Activated T-helper 9 cell treated with anti-CD3 and anti-CD28 coated beads, Interleukin-2, amount 50 U/mL, for 16 hours (primary cell): Measurements from ENCODE around the gene MTFMT.
"Not testable (repeated sequence)": the region's sequence is repeated elsewhere in the genome, so short reads cannot be mapped to it uniquely, and the experiment has no call there.

Source experiments
- DNase-seq: peaks from one replicate; pipeline ENCODE4 v3.0.0-alpha.2; 2020; ENCODE audit warnings: low read depth

The MTFMT gene

GRCh38 chr15:65038836-65039235 is 9.4 kb upstream of the MTFMT start:
- no peak for DNase-seq

GRCh38 chr15:65038428-65038827 is 9.0 kb upstream of the MTFMT start:
- no peak for DNase-seq

- DNase-seq = no peak
These were observed 7.9 kb upstream of the MTFMT start for GRCh38 chr15:65037309-65037708.

GRCh38 chr15:65034719-65035118 is 5.3 kb upstream of the MTFMT start:
- no peak for DNase-seq

- no peak for DNase-seq
These were observed 4.3 kb upstream of the MTFMT start for GRCh38 chr15:65033659-65034269.

GRCh38 chr15:65032801-65033537 is 3.5 kb upstream of the MTFMT start:
- DNase-seq = peak; percentile 13

GRCh38 chr15:65029736-65030208 is 333 bp upstream of the MTFMT start:
- DNase-seq = no peak

- no peak for DNase-seq
These were observed 1.1 kb downstream of the MTFMT start for GRCh38 chr15:65028338-65028737.

- DNase-seq = no peak
These were observed 1.8 kb downstream of the MTFMT start for GRCh38 chr15:65027593-65027992.

GRCh38 chr15:65026756-65027155 is 2.7 kb downstream of the MTFMT start:
- no peak for DNase-seq

- no peak for DNase-seq
These were observed 8.0 kb downstream of the MTFMT start for GRCh38 chr15:65021488-65021887.

GRCh38 chr15:65020419-65020818 is 9.0 kb downstream of the MTFMT start:
- DNase-seq = no peak

- DNase-seq = not testable (repeated sequence)
These were observed 18.2 kb downstream of the MTFMT start for GRCh38 chr15:65011198-65011597.

GRCh38 chr15:65008983-65009382 is 20.5 kb downstream of the MTFMT start:
- DNase-seq = no peak

- DNase-seq = no peak
These were observed 22.6 kb downstream of the MTFMT start for GRCh38 chr15:65006876-65007275.

- DNase-seq = no peak
These were observed 24.4 kb downstream of the MTFMT start for GRCh38 chr15:65004993-65005392.

GRCh38 chr15:64997745-64998375 is 31.6 kb downstream of the MTFMT start:
- DNase-seq = no peak

GRCh38 chr15:64997066-64997465 is 32.4 kb downstream of the MTFMT start:
- no peak for DNase-seq

GRCh38 chr15:64993290-64993689 is 36.1 kb downstream of the MTFMT start:
- DNase-seq = no peak

- DNase-seq = no peak
These were observed 37.8 kb downstream of the MTFMT start for GRCh38 chr15:64991536-64992135.

GRCh38 chr15:64990168-64990470 is 39.3 kb downstream of the MTFMT start:
- no peak for DNase-seq

- peak; percentile 89 for DNase-seq
These were observed 39.8 kb downstream of the MTFMT start, which contains the start of gene SPG21 for GRCh38 chr15:64989416-64990167. Gene SPG21, minus strand, starts transcription at chr15:64989914. Its CDS starts 6,345 bp downstream, at chr15:64983569.
